ENCODE results near the gene CNKSR2.
"Not testable (repeated sequence)": the region's sequence is repeated elsewhere in the genome, so short reads cannot be mapped to it uniquely, and the experiment has no call there.

CNKSR2 gene

GRCh38 chrX:21457718-21458117, 83.5 kb downstream of the CNKSR2 start:
- DNase-seq, result no peak

DNA sequence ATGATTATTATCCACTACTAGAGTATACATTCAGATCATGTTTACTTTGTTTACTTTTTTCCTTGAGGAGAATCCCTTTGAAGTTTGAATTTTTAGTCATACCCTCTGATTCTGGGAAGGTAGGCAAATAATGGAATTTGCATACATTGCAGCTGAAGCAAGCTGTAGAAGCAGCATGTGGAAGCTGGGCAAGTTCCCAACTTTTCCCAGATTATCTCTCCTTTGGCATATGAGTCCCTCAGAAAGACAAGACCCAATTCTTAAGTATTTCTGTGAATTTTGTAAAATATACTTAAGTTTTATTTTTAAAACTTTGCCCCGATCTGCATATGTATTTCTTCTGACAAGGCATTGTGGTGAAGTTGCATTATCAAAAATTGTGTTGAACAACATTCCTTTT, 94.9 kb downstream of the CNKSR2 start:
- DNase-seq, result no peak

DNA sequence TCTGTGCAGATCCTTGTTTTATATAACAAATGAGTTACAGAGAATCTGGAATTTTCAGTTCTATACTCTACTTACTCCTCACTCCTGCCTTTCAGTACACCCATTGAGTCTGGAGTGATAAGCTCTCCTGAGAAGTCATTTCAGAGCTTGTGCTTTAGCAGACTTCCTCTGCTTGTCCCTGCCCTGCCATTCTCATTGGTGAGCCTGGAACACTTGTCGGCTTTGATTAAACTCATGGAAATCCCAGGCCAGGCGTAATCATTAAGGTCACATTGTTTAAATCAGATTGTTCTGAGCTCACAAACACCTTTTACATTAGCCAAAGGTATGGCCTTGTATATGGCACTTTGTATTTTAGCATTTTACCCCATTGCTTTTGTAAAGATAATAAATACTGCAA, 102.7 kb downstream of the CNKSR2 start:
- no peak for DNase-seq

GRCh38 chrX:21479695-21480270, 105.6 kb downstream of the CNKSR2 start:
- no peak for DNase-seq

- no peak for DNase-seq
These were observed 107.5 kb downstream of the CNKSR2 start for GRCh38 chrX:21481761-21482160.

- not testable (repeated sequence) for DNase-seq
These were observed 109.8 kb downstream of the CNKSR2 start for GRCh38 chrX:21484051-21484450.

GRCh38 chrX:21487832-21488231, 113.6 kb downstream of the CNKSR2 start:
- DNase-seq, result no peak

DNA sequence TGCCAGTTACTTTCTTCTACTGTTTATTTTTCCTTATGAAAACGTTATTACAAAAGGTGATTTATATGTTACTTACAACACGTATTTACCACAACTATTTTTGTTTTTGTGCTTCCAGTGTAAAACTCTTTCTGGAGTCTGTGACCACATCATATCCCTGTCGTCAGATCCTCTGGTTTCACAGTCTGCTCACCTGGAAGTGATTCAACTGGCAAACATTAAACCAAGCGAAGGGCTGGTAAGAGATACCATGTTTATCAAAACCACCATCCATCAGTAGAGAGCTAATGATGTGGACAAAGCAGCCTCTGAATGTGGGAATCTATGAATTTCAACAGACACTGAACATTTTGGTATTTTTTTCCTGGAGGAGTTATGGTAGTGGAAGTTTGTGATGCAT, 116.1 kb downstream of the CNKSR2 start:
- DNase-seq, result no peak

- DNase-seq, result no peak
These were observed 119.1 kb downstream of the CNKSR2 start for GRCh38 chrX:21493226-21493830.

GRCh38 chrX:21503593-21503992, 129.4 kb downstream of the CNKSR2 start:
- no peak for DNase-seq

DNA sequence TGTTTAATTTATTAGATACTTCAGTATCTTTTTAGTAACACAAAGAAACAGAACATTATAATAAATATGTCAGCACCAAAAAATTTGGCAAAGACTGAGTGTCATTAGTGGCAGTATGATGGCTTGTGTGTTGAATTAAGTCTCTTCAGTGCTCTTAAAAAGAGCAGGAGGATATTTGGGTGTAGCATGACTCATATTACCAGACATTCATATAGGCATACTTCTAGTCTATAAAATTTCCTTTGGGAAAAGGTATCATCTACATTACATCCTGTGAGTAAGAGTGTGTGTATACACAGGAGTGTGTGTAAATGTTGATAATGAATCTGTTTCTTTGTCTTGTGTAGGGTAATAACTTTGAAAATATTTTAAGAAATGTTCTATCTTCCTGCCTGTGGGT, 135.7 kb downstream of the CNKSR2 start:
- DNase-seq, result no peak

DNA sequence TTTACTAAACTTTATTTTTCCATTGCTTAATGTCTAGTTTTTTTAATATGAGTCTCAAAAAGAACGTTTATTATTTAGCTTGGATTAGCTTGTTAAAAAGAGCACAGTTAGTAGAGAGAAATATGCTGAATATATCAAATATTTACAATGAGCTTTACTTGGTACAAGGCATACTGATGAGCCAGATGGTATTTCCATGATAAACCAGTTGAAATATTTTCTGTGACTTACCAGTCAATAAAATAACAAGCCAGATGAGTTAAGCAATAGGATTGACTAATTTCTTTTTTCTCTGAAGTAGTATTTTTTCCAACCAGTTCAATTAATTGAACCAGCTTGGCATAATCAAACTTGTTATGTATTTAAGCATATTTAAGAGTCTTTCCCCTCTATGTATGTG, 149.8 kb downstream of the CNKSR2 start:
- DNase-seq, result no peak

DNA sequence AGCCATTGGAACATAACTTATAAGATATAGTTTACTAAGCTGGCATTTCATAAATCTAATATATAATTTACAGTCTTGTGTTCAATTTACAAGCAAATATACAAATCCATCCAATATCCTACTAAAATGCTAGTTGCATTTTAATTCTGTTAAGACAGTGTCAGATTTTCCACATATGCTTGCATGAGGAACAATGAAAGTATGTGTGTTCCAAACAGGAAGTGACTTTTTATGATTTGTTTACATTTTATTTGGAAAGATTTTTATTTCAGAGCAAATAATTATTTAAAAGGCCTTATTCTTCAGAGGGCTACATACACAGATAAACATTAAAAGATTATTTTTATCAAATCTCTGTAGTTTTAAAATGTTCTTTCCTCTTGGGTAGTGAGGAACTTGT, 153.9 kb downstream of the CNKSR2 start:
- DNase-seq, result no peak

GRCh38 chrX:21529771-21530170, 155.6 kb downstream of the CNKSR2 start:
- no peak for DNase-seq

GRCh38 chrX:21544642-21545041, 170.4 kb downstream of the CNKSR2 start:
- not testable (repeated sequence) for DNase-seq

- DNase-seq, result no peak
These were observed 185.2 kb downstream of the CNKSR2 start for GRCh38 chrX:21559417-21559816.

DNA sequence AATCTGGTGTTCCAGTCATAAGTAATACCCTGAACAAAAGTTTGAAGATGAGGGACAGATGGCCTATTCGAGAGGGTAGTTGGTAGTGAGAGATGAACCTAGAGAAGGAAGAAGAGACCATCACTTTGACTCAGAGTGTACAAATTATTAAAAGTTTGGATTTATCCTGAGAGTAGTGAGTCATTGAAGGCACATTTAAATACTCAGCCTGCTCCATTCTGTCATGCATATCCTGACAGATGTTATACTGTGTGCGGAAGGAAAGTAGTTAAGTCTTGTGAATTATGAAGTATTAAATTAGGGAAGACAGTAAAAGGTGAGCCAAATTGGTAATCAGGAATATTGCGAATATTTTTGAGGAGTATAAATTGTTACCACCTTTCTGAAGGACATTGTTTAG, 190.8 kb downstream of the CNKSR2 start:
- no peak for DNase-seq

GRCh38 chrX:21574793-21575192, 200.6 kb downstream of the CNKSR2 start:
- no peak for DNase-seq

- no peak for DNase-seq
These were observed 207.3 kb downstream of the CNKSR2 start for GRCh38 chrX:21581479-21581878.

DNA sequence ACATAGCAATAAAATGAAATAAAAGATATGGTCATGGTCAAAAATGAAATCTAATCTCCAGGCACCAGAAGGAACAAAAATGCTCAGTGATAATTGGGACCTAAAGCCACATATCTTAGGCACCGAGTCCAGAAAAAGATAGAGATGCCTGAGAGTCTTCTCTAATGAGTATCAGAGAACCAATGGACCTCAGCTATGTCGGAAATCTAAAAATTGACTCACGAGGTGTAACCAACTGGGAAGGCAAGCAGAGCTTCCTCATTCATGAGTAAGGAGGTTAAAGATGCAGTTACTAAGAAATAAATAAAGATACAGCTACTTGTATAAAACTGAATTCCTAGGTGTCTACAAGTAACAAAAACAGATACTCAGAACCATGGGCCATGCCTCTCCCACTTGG, 211.8 kb downstream of the CNKSR2 start:
- no peak for DNase-seq

- no peak for DNase-seq
These were observed 216.0 kb downstream of the CNKSR2 start for GRCh38 chrX:21590012-21590776.

GRCh38 chrX:21606002-21606401, 231.8 kb downstream of the CNKSR2 start:
- no peak for DNase-seq

DNA sequence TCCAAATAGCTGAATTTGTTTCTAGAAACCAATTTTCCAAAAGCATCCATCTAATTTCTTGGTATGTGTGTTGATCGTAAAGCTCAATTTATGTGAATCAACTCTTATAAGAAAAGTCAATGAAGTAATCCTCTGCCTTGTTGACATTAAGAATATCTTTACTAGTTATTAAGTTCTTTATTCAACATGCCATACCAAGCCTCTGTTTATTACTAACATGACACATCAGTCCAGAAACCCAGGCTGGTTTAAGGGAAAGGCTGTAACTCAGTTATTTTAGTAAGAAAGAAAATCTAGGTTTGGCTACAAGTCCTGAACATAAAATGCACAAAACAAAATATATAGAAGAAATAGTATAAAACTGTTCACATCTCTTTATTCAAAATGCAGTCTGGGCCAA, 235.9 kb downstream of the CNKSR2 start:
- DNase-seq, result no peak

GRCh38 chrX:21612154-21612553, 237.9 kb downstream of the CNKSR2 start:
- DNase-seq, result no peak

DNA sequence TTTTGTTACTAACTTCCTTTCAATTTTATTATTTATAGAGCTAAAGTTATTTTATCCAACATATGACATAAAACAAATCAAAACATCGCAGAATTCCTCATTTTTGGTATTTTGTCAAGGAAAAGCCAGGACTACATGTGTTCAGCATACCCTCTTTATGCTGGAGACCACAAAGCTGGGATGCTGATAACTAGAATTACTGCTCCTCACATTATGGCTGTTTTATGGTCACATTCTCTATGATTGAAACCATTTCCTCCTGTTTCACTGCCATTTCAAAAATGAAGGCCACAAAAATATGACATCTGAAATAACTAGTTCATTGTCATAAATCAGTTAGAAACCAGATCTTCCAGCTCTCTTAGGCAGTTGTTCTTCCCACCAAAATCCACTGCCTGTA, 242.2 kb downstream of the CNKSR2 start:
- DNase-seq, result no peak

Measured in stimulated activated CD4-positive, alpha-beta T cell treated with anti-CD3 and anti-CD28 coated beads, Interleukin-4, amount 100 ng/mL, for 4 hours (primary cell).